Hepatocyte (in vitro differentiated cells): Measurements from ENCODE around the gene LRRC49. TPM values are rescaled to one million over a fixed set of nuclear protein-coding genes. Genes with fewer than 3 reads are reported as not detected.
"Not testable (repeated sequence)": the region's sequence is repeated elsewhere in the genome, so short reads cannot be mapped to it uniquely, and the experiment has no call there.

Source experiments
- DNase-seq: peaks from one replicate; pipeline ENCODE4 v3.0.0-alpha.2; 2016; ENCODE audit warnings: low spot score
- H2AFZ ChIP-seq: fragments of 200-600 bp; sonication (generic); 2 replicates; pipeline ENCODE4 v1.6.0; 2016; ENCODE audit warnings: antibody characterized with exemption, mild to moderate bottlenecking
- H3K27ac ChIP-seq: fragments of 200-600 bp; sonication (generic); 2 replicates; pipeline ENCODE4 v1.5.1; 2016; ENCODE audit warnings: mild to moderate bottlenecking
- H3K27me3 ChIP-seq: fragments of 200-600 bp; sonication (generic); 2 replicates; pipeline ENCODE4 v1.6.1; 2016
- H3K36me3 ChIP-seq: fragments of 200-600 bp; sonication (generic); replicated peaks from 2 replicates; pipeline ENCODE4 v1.5.1; 2016; ENCODE audit warnings: low read depth; ENCODE audit not compliant: insufficient read depth
- H3K4me1 ChIP-seq: fragments of 200-600 bp; sonication (generic); 2 replicates; pipeline ENCODE4 v1.5.1; 2016; ENCODE audit warnings: mild to moderate bottlenecking, moderate library complexity; ENCODE audit not compliant: insufficient read depth
- H3K4me2 ChIP-seq: fragments of 200-600 bp; sonication (generic); 2 replicates; pipeline ENCODE4 v1.6.0; 2016
- H3K4me3 ChIP-seq: fragments of 200-600 bp; sonication (generic); 2 replicates; pipeline ENCODE4 v1.5.1; 2016; ENCODE audit warnings: mild to moderate bottlenecking
- H3K79me2 ChIP-seq: fragments of 200-600 bp; sonication (generic); 2 replicates; pipeline ENCODE4 v1.6.0; 2017; ENCODE audit warnings: mild to moderate bottlenecking
- H3K9me2 ChIP-seq: fragments of 200-600 bp; sonication (generic); replicated peaks from 2 replicates; pipeline ENCODE4 v1.6.0; 2017; ENCODE audit warnings: mild to moderate bottlenecking; ENCODE audit not compliant: insufficient read depth
- H3K9me3 ChIP-seq: fragments of 200-600 bp; sonication (generic); 2 replicates; pipeline ENCODE4 v1.5.1; 2016; ENCODE audit warnings: low read depth, mild to moderate bottlenecking
- H4K20me1 ChIP-seq: fragments of 200-600 bp; sonication (generic); 2 replicates; pipeline ENCODE4 v1.6.0; 2016; ENCODE audit warnings: mild to moderate bottlenecking; ENCODE audit not compliant: insufficient read depth, poor library complexity, severe bottlenecking
- CTCF ChIP-seq: fragments of 200-600 bp; sonication (generic); IDR thresholded peaks from 2 replicates; pipeline ENCODE4 v1.5.1; 2016; ENCODE audit warnings: antibody characterized with exemption, mild to moderate bottlenecking; ENCODE audit not compliant: poor library complexity
- EZH2 ChIP-seq: fragments of 200-600 bp; sonication (generic); IDR thresholded peaks from 2 replicates; pipeline ENCODE4 v1.6.1; 2016; ENCODE audit warnings: antibody characterized with exemption, mild to moderate bottlenecking, borderline replicate concordance
- EZH2phosphoT487 ChIP-seq: fragments of 200-600 bp; sonication (generic); IDR thresholded peaks from one replicate; pipeline ENCODE4 v1.6.1; 2018; ENCODE audit warnings: antibody characterized with exemption, mild to moderate bottlenecking, low read depth, moderate library complexity; ENCODE audit not compliant: unreplicated experiment, severe bottlenecking
- WGBS: methylation state at CpG from one replicate; pipeline ENCODE4 v1.1.6; 2016; ENCODE audit warnings: low lambda C conversion rate; ENCODE audit errors: missing lambda C conversion rate; 5-methylcytosine and 5-hydroxymethylcytosine counted together
- polyA plus RNA-seq: library from polyadenylated mRNA; unstranded; fragments of >200 nt; fragmentation: Nextera tagmentation; extraction: Ambion mirVana; gene quantifications from 2 replicates; pipeline ENCODE4 v1.2.1, GENCODE V29; 2016
- total RNA-seq: library from RNA; depleted of rRNA; stranded (reverse); fragments of >200 nt; gene quantifications from 2 replicates; pipeline ENCODE4 v1.2.3, GENCODE V29; 2014

The LRRC49 gene
- total and polyA plus RNA-seq, 2 experiments from 2014 or later, result 1.4 to 11.6 TPM

- no peak for TF ChIP-seq CTCF
- H3K27me3 ChIP-seq, result no peaks in the 10 kb centered on the region
- H3K27ac ChIP-seq, result peak overlapping the region; percentile 57
- no peaks in the 10 kb centered on the region for H4K20me1 ChIP-seq
- peaks cover 4% of the 10 kb centered on the region for H3K4me1 ChIP-seq
- DNase-seq, result peak; percentile 26
- H2AFZ ChIP-seq, result no peak overlapping the region
- no peak overlapping the region for H3K4me3 ChIP-seq
- WGBS, result 68% methylated on average over 6 of the region's 6 CpGs
- H3K4me2 ChIP-seq, result peak overlapping the region; percentile 9
- H3K9me2 ChIP-seq, result no peaks in the 10 kb centered on the region
- no peaks in the 10 kb centered on the region for H3K79me2 ChIP-seq
- no peaks in the 10 kb centered on the region for H3K9me3 ChIP-seq
- no peaks in the 10 kb centered on the region for H3K36me3 ChIP-seq
Observed at GRCh38 chr15:70867911-70868467, 24.6 kb upstream of the LRRC49 start.

GRCh38 chr15:70869346-70869745, 23.3 kb upstream of the LRRC49 start:
- Histone ChIP-seq H3K4me2 (no peak overlapping the region), H3K4me1 (peaks cover 4% of the 10 kb centered on the region), H3K36me3 (no peaks in the 10 kb centered on the region), H3K79me2 (no peaks in the 10 kb centered on the region), H2AFZ (peak overlapping the region; percentile 4), H3K4me3 (no peak overlapping the region), H3K27me3 (no peaks in the 10 kb centered on the region), H4K20me1 (no peaks in the 10 kb centered on the region), H3K27ac (no peak overlapping the region), H3K9me2 (no peaks in the 10 kb centered on the region), H3K9me3 (no peaks in the 10 kb centered on the region)
- no peak for DNase-seq
- WGBS, result 53% methylated on average over 3 of the region's 3 CpGs
- TF ChIP-seq CTCF, result no peak
- no peak for TF ChIP-seq EZH2
- TF ChIP-seq EZH2phosphoT487, result no peak

DNA sequence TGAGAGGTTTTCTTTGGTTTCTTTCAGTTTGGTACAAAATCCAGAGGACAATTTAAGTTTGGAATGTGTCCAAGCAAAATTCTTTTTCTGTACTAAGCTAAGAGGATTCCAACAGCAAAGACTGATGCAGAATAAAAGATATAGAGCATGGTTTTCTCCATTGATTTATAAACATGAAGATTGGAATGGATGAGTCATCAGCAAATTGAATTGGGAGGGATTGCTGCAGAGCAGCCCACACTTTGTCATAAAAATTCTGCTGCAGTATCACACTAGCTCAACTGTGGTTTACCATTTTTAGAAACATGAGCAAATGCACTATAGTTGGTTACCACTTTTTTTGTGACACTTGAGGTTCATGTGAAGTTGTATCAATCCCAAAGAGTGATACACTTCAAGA, 22.6 kb upstream of the LRRC49 start:
- no peaks in the 10 kb centered on the region for H4K20me1 ChIP-seq
- H3K27ac ChIP-seq, result no peak overlapping the region
- no peaks in the 10 kb centered on the region for H3K79me2 ChIP-seq
- no peak overlapping the region for H3K4me3 ChIP-seq
- peaks cover 4% of the 10 kb centered on the region for H3K4me1 ChIP-seq
- no peaks in the 10 kb centered on the region for H3K27me3 ChIP-seq
- no peaks in the 10 kb centered on the region for H3K36me3 ChIP-seq
- H3K4me2 ChIP-seq, result no peak overlapping the region
- no peak for TF ChIP-seq EZH2phosphoT487
- TF ChIP-seq EZH2, result no peak
- TF ChIP-seq CTCF, result no peak
- no peak for DNase-seq
- no peaks in the 10 kb centered on the region for H3K9me3 ChIP-seq
- no peaks in the 10 kb centered on the region for H3K9me2 ChIP-seq
- no peak overlapping the region for H2AFZ ChIP-seq

DNA sequence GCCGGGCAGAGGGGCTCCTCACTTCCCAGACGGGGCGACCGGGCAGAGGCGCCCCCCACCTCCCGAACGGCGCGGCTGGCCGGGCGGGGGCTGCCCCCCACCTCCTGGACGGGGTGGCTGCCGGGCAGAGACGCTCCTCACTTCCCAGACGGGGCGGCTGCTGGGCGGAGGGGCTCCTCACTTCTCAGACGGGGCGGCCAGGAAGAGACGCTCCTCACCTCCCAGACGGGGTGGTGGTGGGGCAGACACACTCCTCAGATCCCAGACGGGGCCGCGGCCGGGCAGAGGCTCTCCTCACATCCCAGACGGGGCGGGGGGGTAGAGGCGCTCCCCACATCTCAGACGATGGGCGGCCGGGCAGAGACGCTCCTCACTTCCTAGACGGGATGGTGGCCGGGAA, 21.1 kb upstream of the LRRC49 start:
- not testable (repeated sequence) for H3K9me3 ChIP-seq, H3K9me2 ChIP-seq, H3K4me2 ChIP-seq, H2AFZ ChIP-seq, H4K20me1 ChIP-seq, H3K27me3 ChIP-seq, H3K27ac ChIP-seq, H3K79me2 ChIP-seq, H3K4me1 ChIP-seq, H3K36me3 ChIP-seq, DNase-seq, H3K4me3 ChIP-seq
- WGBS, result 98% methylated on average over 9 of the region's 34 CpGs
